Adrenal gland (tissue), 5 donors: ENCODE results near the gene FHDC1.

Experiments used
- CTCF ChIP-seq, 6 experiments: fragments of 450-650 bp in 4 of 6; fragments of 200-600 bp in 2 of 6; sonication (generic) in 1 of 6; IDR thresholded peaks; 1 replicate in 5 of 6; 2 replicates in 1 of 6; pipeline versions ENCODE4 v1.5.1 to v1.8.0; 2016 to 2021; ENCODE audit warnings: antibody characterized with exemption in 6 of 6, mild to moderate bottlenecking in 2 of 6, moderate library complexity in 1 of 6
- POLR2A ChIP-seq, 2 donors: fragments of 450-650 bp; IDR thresholded peaks; one replicate each; pipeline ENCODE4 v1.6.1; 2017; ENCODE audit warnings: antibody characterized with exemption in 2 of 2, mild to moderate bottlenecking in 2 of 2, moderate library complexity in 1 of 2
- donor health status: DM: no; HTN: no; CAD: no.

GRCh38 chr4:152981278-152981677, 45.2 kb downstream of the FHDC1 start:
- no peak for TF ChIP-seq CTCF (IDR thresholded peaks at IDR 0.05)
- no peak for TF ChIP-seq POLR2A (IDR thresholded peaks at IDR 0.05)
